Peyer's patch (tissue), 4 donors: ENCODE results near the gene UBE2D3.

Source experiments
- POLR2A ChIP-seq, 2 donors: fragments of 450-650 bp; IDR thresholded peaks; one replicate each; pipeline ENCODE4 v1.5.1; 2017; ENCODE audit warnings: antibody characterized with exemption in 2 of 2, mild to moderate bottlenecking in 2 of 2, moderate library complexity in 2 of 2
- TF ChIP-seq, protein P1 (sequence below), 6 experiments: fragments of 450-650 bp in 4 of 6; fragments of 200-600 bp in 2 of 6; sonication (generic) in 1 of 6; IDR thresholded peaks; one replicate each; pipeline ENCODE4 v1.5.1; 2017 to 2019; ENCODE audit warnings: antibody characterized with exemption in 6 of 6, mild to moderate bottlenecking in 3 of 6, moderate library complexity in 1 of 6

DNA sequence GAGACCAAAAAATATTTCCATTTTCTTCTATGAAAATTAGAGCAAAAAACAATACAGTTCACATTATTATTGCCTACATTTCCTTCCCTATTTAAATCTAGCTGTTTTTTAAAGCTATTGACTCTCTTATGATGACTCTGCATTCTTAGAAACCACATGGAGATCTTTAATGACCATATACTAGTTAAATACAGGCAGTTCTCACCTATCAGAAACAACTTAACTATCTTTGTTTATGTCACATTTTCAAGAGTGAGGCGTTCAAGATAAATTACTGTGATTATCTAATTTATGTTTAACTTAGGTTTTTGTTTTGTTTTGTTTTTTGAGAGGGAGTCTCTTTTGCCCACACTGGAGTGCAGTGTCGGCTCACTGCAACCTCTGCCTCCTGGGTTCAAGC, 44.4 kb upstream of the UBE2D3 start:
- TF ChIP-seq, protein P1, sequence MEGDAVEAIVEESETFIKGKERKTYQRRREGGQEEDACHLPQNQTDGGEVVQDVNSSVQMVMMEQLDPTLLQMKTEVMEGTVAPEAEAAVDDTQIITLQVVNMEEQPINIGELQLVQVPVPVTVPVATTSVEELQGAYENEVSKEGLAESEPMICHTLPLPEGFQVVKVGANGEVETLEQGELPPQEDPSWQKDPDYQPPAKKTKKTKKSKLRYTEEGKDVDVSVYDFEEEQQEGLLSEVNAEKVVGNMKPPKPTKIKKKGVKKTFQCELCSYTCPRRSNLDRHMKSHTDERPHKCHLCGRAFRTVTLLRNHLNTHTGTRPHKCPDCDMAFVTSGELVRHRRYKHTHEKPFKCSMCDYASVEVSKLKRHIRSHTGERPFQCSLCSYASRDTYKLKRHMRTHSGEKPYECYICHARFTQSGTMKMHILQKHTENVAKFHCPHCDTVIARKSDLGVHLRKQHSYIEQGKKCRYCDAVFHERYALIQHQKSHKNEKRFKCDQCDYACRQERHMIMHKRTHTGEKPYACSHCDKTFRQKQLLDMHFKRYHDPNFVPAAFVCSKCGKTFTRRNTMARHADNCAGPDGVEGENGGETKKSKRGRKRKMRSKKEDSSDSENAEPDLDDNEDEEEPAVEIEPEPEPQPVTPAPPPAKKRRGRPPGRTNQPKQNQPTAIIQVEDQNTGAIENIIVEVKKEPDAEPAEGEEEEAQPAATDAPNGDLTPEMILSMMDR (IDR thresholded peaks at IDR 0.05): no peak
- no peak for TF ChIP-seq POLR2A (IDR thresholded peaks at IDR 0.05)
